ENCODE measurements around the gene PFAS.

DNA sequence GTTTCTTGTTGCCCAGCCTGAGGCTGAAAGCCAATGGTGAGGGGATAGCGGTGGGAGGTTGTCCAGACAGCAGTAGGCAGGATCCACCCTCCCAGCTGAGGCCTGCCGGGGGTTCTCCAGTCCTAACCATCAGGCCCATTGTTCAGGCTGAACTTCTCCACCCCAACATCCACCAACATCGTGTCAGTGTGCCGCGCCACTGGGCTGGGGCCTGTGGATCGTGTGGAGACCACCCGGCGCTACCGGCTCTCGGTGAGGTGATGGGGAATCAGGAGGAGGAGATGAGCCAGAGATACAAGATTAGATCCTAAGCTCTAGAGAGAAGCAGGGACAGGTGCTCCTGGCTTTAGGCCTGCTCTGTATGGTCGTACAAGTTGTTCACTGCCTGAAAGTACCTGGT, 5.8 kb downstream of the PFAS start:
- TF ChIP-seq, protein P1, sequence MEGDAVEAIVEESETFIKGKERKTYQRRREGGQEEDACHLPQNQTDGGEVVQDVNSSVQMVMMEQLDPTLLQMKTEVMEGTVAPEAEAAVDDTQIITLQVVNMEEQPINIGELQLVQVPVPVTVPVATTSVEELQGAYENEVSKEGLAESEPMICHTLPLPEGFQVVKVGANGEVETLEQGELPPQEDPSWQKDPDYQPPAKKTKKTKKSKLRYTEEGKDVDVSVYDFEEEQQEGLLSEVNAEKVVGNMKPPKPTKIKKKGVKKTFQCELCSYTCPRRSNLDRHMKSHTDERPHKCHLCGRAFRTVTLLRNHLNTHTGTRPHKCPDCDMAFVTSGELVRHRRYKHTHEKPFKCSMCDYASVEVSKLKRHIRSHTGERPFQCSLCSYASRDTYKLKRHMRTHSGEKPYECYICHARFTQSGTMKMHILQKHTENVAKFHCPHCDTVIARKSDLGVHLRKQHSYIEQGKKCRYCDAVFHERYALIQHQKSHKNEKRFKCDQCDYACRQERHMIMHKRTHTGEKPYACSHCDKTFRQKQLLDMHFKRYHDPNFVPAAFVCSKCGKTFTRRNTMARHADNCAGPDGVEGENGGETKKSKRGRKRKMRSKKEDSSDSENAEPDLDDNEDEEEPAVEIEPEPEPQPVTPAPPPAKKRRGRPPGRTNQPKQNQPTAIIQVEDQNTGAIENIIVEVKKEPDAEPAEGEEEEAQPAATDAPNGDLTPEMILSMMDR (IDR thresholded peaks at IDR 0.05) = no peak
- no peak for TF ChIP-seq POLR2A (IDR thresholded peaks at IDR 0.05)

Measured in heart left ventricle (tissue), 13 donors.